ENCODE measurements around the gene LPP.

GRCh38 chr3:188812198-188812597, 658.2 kb downstream of the LPP start:
- TF ChIP-seq CTCF (conservative IDR thresholded peaks at IDR 0.05; ENCODE audit: low read depth, low read length) (no peak), RAD21 (IDR thresholded peaks at IDR 0.05; ENCODE audit: low read length) (no peak), POLR2A (IDR thresholded peaks at IDR 0.05; ENCODE audit: low read depth, low read length) (no peak), CEBPB (IDR thresholded peaks at IDR 0.05; ENCODE audit: low read depth, low read length) (no peak), SMC3 (IDR thresholded peaks at IDR 0.05; ENCODE audit: low read depth, low read length) (no peak), MAFK (IDR thresholded peaks at IDR 0.05; ENCODE audit: low read depth, low read length) (no peak), ELK1 (IDR thresholded peaks at IDR 0.05; ENCODE audit: borderline replicate concordance, low read depth, low read length) (no peak)
